Thyroid gland (tissue), 4 donors: ENCODE results near the gene ROPN1L. TPM values are rescaled to one million over a fixed set of nuclear protein-coding genes. Genes with fewer than 3 reads are reported as not detected.
"Not testable (repeated sequence)": the region's sequence is repeated elsewhere in the genome, so short reads cannot be mapped to it uniquely, and the experiment has no call there.

Source experiments
- DNase-seq, 2 donors: peaks; one replicate each; pipeline ENCODE4 v3.0.0-alpha.2; 2019
- H3K27ac ChIP-seq, 3 donors: fragments of 200-600 bp; sonication (generic); 1 replicate in 2 of 3; 2 replicates in 1 of 3; pipeline ENCODE4 v1.5.1; 2016 to 2019; ENCODE audit warnings: mild to moderate bottlenecking in 1 of 3, moderate library complexity in 1 of 3
- H3K27me3 ChIP-seq: fragments of 200-600 bp; sonication (generic); one replicate; pipeline ENCODE4 v1.5.1; 2019
- H3K36me3 ChIP-seq, 2 donors: fragments of 200-600 bp; sonication (generic); one replicate each; pipeline ENCODE4 v1.5.1; 2016 to 2019
- H3K4me1 ChIP-seq, 2 donors: fragments of 200-600 bp; sonication (generic); one replicate each; pipeline ENCODE4 v1.5.1; 2017 to 2019
- H3K4me3 ChIP-seq, 3 donors: fragments of 200-600 bp; sonication (generic); replicated peaks in 1 of 3; 1 replicate in 2 of 3; 2 replicates in 1 of 3; pipeline ENCODE4 v1.5.1; 2016; ENCODE audit warnings: mild to moderate bottlenecking in 1 of 3
- H3K9me3 ChIP-seq: fragments of 200-600 bp; sonication (generic); one replicate; pipeline ENCODE4 v1.5.1; 2017
- CTCF ChIP-seq, 6 experiments: fragments of 200-600 bp in 3 of 6; fragments of 450-650 bp in 3 of 6; sonication (generic) in 3 of 6; IDR thresholded peaks; one replicate each; pipeline ENCODE4 v1.5.1; 2016 to 2019; ENCODE audit warnings: antibody characterized with exemption in 6 of 6, mild to moderate bottlenecking in 2 of 6, inconsistent platforms in 1 of 6, moderate library complexity in 1 of 6
- POLR2A ChIP-seq, 2 donors: fragments of 450-650 bp; IDR thresholded peaks; one replicate each; pipeline ENCODE4 v1.6.1; 2017; ENCODE audit warnings: antibody characterized with exemption in 2 of 2, mild to moderate bottlenecking in 2 of 2, moderate library complexity in 1 of 2
- WGBS, 2 donors: methylation state at CpG; one replicate each; pipeline ENCODE4 v1.1.5; 2017; 5-methylcytosine and 5-hydroxymethylcytosine counted together
- intact Hi-C: fragments of 100-400 bp; cut with DNase I; formaldehyde crosslinking; loops from one replicate; pipeline ENCODE4 v1.15.1; 2023
- total RNA-seq, 4 donors: library from RNA; depleted of rRNA; stranded (reverse); fragments of >200 nt; gene quantifications; one replicate each; pipeline ENCODE4 v1.2.3, GENCODE V29; 2016

The ROPN1L gene
- total RNA-seq, 4 donors from 2014 or later, result 2.0 to 3.0 (median 2.1) TPM; not detected in 1

GRCh38 chr5:10491673-10492026 lies 50.0 kb downstream of the ROPN1L start:
- Histone ChIP-seq H3K27ac (no peak overlapping the region), H3K4me1 (peaks cover 0 to 5% of the 10 kb centered on the region in 2 donors), H3K9me3 (no peaks in the 10 kb centered on the region), H3K4me3 (no peak overlapping the region), H3K27me3 (no peaks in the 10 kb centered on the region), H3K36me3 (no peaks in the 10 kb centered on the region)
- WGBS, 2 donors, result 83 to 84% methylated on average over 8 to 9 of the region's 9 CpGs
- TF ChIP-seq CTCF (IDR thresholded peaks at IDR 0.05) (no peak), POLR2A (IDR thresholded peaks at IDR 0.05) (no peak)
- DNase-seq, result no peak
- intact Hi-C loops, result no loop called here

DNA sequence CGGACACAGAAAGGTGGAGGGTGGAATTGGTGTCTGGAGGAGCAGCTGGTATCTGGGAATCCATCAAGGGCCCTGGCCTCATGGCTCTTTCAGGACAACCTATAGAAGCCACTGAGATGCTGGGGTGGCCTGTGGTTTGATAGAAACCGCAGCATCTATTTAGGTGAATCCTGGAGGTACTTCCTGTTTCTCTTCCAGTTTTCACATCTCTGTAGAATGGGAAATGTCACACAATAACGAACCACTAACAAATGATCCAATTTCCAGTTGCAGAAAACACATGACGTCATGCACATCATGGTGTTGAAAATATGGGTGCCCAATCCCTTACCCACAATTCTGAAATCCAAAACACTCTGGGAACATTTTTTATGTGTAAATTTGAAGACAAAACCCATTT lies 52.2 kb downstream of the ROPN1L start:
- WGBS, 2 donors, result 93 to 95% methylated on average over 4 of the region's 4 CpGs
- peaks cover 0 to 4% of the 10 kb centered on the region in 2 donors for H3K4me1 ChIP-seq

DNA sequence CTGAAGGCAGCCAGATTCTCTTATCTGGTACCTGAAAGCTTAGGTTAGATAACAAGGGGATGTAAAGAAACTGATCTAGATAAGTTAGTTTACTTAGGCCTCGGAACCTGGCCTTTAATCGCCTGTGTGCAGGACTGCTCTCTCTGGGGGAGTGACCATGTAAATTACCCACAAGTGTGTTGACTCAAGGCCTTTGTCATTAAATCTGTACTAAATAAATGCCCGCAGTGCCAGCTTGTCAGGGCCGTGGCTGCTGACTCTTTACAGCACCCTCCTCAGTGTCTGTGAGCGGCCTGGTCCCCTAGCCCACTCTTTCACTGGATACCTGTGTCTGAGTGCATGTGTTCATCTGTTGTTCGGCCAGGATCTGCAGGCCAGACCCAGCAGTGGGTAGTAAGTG lies 52.8 kb downstream of the ROPN1L start:
- H3K4me3 ChIP-seq, H3K27ac ChIP-seq, H3K4me1 ChIP-seq, intact Hi-C loops, DNase-seq, H3K9me3 ChIP-seq, H3K27me3 ChIP-seq, H3K36me3 ChIP-seq: not testable (repeated sequence)
- WGBS, 2 donors, result 81 to 92% methylated on average over 6 of the region's 6 CpGs

More for the DNA sequence above, 52.2 kb downstream of the ROPN1L start:
- no peaks in the 10 kb centered on the region for H3K9me3 ChIP-seq
- no peak for TF ChIP-seq CTCF (IDR thresholded peaks at IDR 0.05)
- no peak for DNase-seq
- no peaks in the 10 kb centered on the region for H3K36me3 ChIP-seq
- no peaks in the 10 kb centered on the region for H3K27me3 ChIP-seq
- no peak overlapping the region for H3K27ac ChIP-seq
- intact Hi-C loops, result no loop called here
- no peak overlapping the region for H3K4me3 ChIP-seq

GRCh38 chr5:10497554-10497953 lies 55.9 kb downstream of the ROPN1L start:
- 70 to 74% methylated on average over 5 of the region's 5 CpGs for WGBS, 2 donors
- H3K27ac ChIP-seq, result no peak overlapping the region
- no peak overlapping the region for H3K4me3 ChIP-seq
- DNase-seq, result no peak
- no peaks in the 10 kb centered on the region for H3K9me3 ChIP-seq
- intact Hi-C loops, result loop anchor here (5.0 kb wide), 1 partner anchor 120 kb away; no protein-coding TSS in a partner anchor
- H3K4me1 ChIP-seq, result no peaks in the 10 kb centered on the region
- no peaks in the 10 kb centered on the region for H3K36me3 ChIP-seq
- TF ChIP-seq POLR2A (IDR thresholded peaks at IDR 0.05), result no peak
- TF ChIP-seq CTCF (IDR thresholded peaks at IDR 0.05), result no peak
- no peaks in the 10 kb centered on the region for H3K27me3 ChIP-seq

GRCh38 chr5:10498350-10498749 lies 56.7 kb downstream of the ROPN1L start:
- WGBS, 2 donors, result 73 to 81% methylated on average over 6 of the region's 6 CpGs
- H3K4me1 ChIP-seq, result no peaks in the 10 kb centered on the region
- H3K27me3 ChIP-seq, result no peaks in the 10 kb centered on the region
- TF ChIP-seq CTCF (IDR thresholded peaks at IDR 0.05) (no peak), POLR2A (IDR thresholded peaks at IDR 0.05) (no peak)
- H3K27ac ChIP-seq, result no peak overlapping the region
- H3K36me3 ChIP-seq, result no peaks in the 10 kb centered on the region
- intact Hi-C loops, result loop anchor here (5.0 kb wide), 1 partner anchor 121 kb away; no protein-coding TSS in a partner anchor
- no peak for DNase-seq
- no peak overlapping the region for H3K4me3 ChIP-seq
- no peaks in the 10 kb centered on the region for H3K9me3 ChIP-seq

DNA sequence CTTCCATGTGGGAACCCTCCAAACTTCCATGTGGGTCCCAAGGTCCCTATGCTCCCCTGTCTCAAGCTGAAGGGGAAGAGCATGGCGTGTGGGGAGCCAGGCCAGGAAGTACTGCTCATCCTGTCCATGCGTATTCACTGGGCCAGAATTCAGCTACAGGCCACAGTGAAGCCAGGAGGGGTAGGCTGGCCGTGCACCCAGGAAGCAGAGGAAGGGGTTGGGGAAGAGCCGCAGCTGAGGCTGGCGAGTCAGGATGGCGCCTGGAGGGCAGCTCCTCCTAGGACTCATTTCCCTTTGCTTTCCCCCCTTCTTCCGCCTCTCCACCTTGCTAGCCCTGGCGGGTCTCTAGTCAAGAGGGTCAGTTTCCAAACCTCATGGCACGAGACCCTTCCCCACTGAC lies 57.4 kb downstream of the ROPN1L start:
- H3K27me3 ChIP-seq, result no peaks in the 10 kb centered on the region
- no peaks in the 10 kb centered on the region for H3K36me3 ChIP-seq
- peaks cover 4 to 6% of the 10 kb centered on the region in 2 donors for H3K4me1 ChIP-seq
- DNase-seq, result no peak
- no peaks in the 10 kb centered on the region for H3K9me3 ChIP-seq
- TF ChIP-seq POLR2A (IDR thresholded peaks at IDR 0.05), result no peak
- TF ChIP-seq CTCF (IDR thresholded peaks at IDR 0.05), result no peak
- H3K4me3 ChIP-seq, result no peak overlapping the region
- WGBS, 2 donors, result 86 to 89% methylated on average over 8 to 9 of the region's 9 CpGs
- no peak overlapping the region for H3K27ac ChIP-seq
- intact Hi-C loops, result loop anchor here (5.0 kb wide), 1 partner anchor 122 kb away; no protein-coding TSS in a partner anchor
